Neural progenitor cell (in vitro differentiated cells): ENCODE results near the gene EYA3. TPM values are rescaled to one million over a fixed set of nuclear protein-coding genes. Genes with fewer than 3 reads are reported as not detected.
A peak's percentile ranks its signal among the peaks of the same experiment; 100 is the strongest.

ENCODE experiments used
- DNase-seq: peaks from one replicate; pipeline ENCODE4 v3.0.0-alpha.2; 2016; ENCODE audit warnings: low spot score
- H2AFZ ChIP-seq: fragments of 200-600 bp; sonication (generic); replicated peaks from 2 replicates; pipeline ENCODE4 v1.6.1; 2016; ENCODE audit warnings: antibody characterized with exemption
- H3F3A ChIP-seq: fragments of 200-600 bp; sonication (generic); 2 replicates; pipeline ENCODE4 v1.6.1; 2016; ENCODE audit warnings: antibody characterized with exemption, low read depth
- H3K27ac ChIP-seq: fragments of 200-600 bp; sonication (generic); 2 replicates; pipeline ENCODE4 v1.5.1; 2016; ENCODE audit warnings: mild to moderate bottlenecking
- H3K27me3 ChIP-seq: fragments of 200-600 bp; sonication (generic); 2 replicates; pipeline ENCODE4 v1.6.1; 2016; ENCODE audit warnings: mild to moderate bottlenecking, moderate library complexity
- H3K36me3 ChIP-seq: fragments of 200-600 bp; sonication (generic); 2 replicates; pipeline ENCODE4 v1.5.1; 2016
- H3K4me1 ChIP-seq: fragments of 200-600 bp; sonication (generic); 2 replicates; pipeline ENCODE4 v1.6.1; 2016; ENCODE audit warnings: mixed run types
- H3K4me2 ChIP-seq: fragments of 200-600 bp; sonication (generic); 2 replicates; pipeline ENCODE4 v1.6.1; 2016
- H3K4me3 ChIP-seq: fragments of 200-600 bp; sonication (generic); 2 replicates; pipeline ENCODE4 v1.5.1; 2016
- H3K79me2 ChIP-seq: fragments of 200-600 bp; sonication (generic); 2 replicates; pipeline ENCODE4 v1.6.1; 2016; ENCODE audit warnings: low read depth
- H3K9ac ChIP-seq: fragments of 200-600 bp; sonication (generic); 2 replicates; pipeline ENCODE4 v1.6.1; 2016
- H3K9me3 ChIP-seq: fragments of 200-600 bp; sonication (generic); 2 replicates; pipeline ENCODE4 v1.5.1; 2016; ENCODE audit warnings: low read depth
- H4K20me1 ChIP-seq: fragments of 200-600 bp; sonication (generic); 2 replicates; pipeline ENCODE4 v1.6.1; 2016; ENCODE audit warnings: low read depth
- H3K27ac Mint-ChIP-seq: 3 replicates; pipeline ENCODE4 v1.8.0; 2021; ENCODE audit warnings: mixed read lengths
- H3K27me3 Mint-ChIP-seq: 2 replicates; pipeline ENCODE4 v1.8.0; 2022; ENCODE audit warnings: low read depth, mild to moderate bottlenecking, inconsistent platforms, moderate library complexity, mixed read lengths; ENCODE audit not compliant: insufficient read depth
- H3K36me3 Mint-ChIP-seq: 3 replicates; pipeline ENCODE4 v1.8.0; 2021; ENCODE audit warnings: mixed read lengths
- H3K4me1 Mint-ChIP-seq: 3 replicates; pipeline ENCODE4 v1.8.0; 2021; ENCODE audit warnings: mixed read lengths
- H3K4me3 Mint-ChIP-seq: 3 replicates; pipeline ENCODE4 v1.8.0; 2021; ENCODE audit warnings: mild to moderate bottlenecking, moderate library complexity, mixed read lengths
- H3K9me3 Mint-ChIP-seq: 3 replicates; pipeline ENCODE4 v1.8.0; 2020; ENCODE audit warnings: mixed read lengths
- CTCF ChIP-seq: fragments of 200-600 bp; sonication (generic); IDR thresholded peaks from 2 replicates; pipeline ENCODE4 v1.5.1; 2017; ENCODE audit warnings: antibody characterized with exemption, mild to moderate bottlenecking
- EZH2 ChIP-seq: fragments of 200-600 bp; sonication (generic); IDR thresholded peaks from 2 replicates; pipeline ENCODE4 v1.6.1; 2017; ENCODE audit warnings: antibody characterized with exemption, mild to moderate bottlenecking, moderate library complexity
- EZH2phosphoT487 ChIP-seq: fragments of 200-600 bp; sonication (generic); IDR thresholded peaks from 2 replicates; pipeline ENCODE4 v1.6.1; 2017; ENCODE audit warnings: antibody characterized with exemption
- total RNA-seq: library from RNA; depleted of rRNA; stranded (reverse); fragments of >200 nt; gene quantifications from 2 replicates; pipeline ENCODE4 v1.2.3, GENCODE V29; 2015; ENCODE audit warnings: low replicate concordance

Gene EYA3
- total RNA-seq, 1 donor from 2014 or later = 32.9 TPM

- Histone ChIP-seq H2AFZ (no peak overlapping the region), H3K27ac (no peak overlapping the region), H3K9me3 (no peaks in the 10 kb centered on the region), H3K4me2 (no peak overlapping the region), H3F3A (peaks cover 2% of the 10 kb centered on the region), H3K79me2 (no peaks in the 10 kb centered on the region), H3K4me3 (no peak overlapping the region), H4K20me1 (peaks cover 3% of the 10 kb centered on the region), H3K4me1 (peaks cover 6% of the 10 kb centered on the region), H3K36me3 (no peaks in the 10 kb centered on the region), H3K27me3 (no peaks in the 10 kb centered on the region), H3K9ac (no peak overlapping the region)
- no peak for DNase-seq
- Mint-ChIP-seq H3K4me3 (no peak overlapping the region), H3K27ac (peak overlapping the region; percentile 78), H3K4me1 (peaks cover 14% of the 10 kb centered on the region), H3K27me3 (no peaks in the 10 kb centered on the region), H3K9me3 (no peaks in the 10 kb centered on the region), H3K36me3 (peaks cover 7% of the 10 kb centered on the region)
- TF ChIP-seq EZH2 = no peak
- no peak for TF ChIP-seq EZH2phosphoT487
- no peak for TF ChIP-seq CTCF
Measured at GRCh38 chr1:27980216-27980845, 108.1 kb downstream of the EYA3 start.

DNA sequence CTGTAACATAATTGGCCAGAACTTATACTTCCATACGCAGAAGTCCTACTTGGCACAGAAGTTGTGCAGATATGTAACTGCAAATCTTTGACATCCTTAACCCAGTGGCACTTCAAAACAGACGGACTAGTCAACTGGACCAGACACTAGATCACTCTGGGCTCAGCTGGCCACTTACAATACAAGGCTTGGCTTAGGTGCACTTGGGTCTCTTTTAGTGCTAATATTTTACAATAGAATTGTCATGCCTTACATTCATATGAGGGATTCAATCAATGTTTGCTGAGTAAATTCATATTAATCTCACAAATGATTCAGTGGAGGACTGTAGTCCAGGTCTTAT is 108.6 kb downstream of the EYA3 start:
- H3K36me3 Mint-ChIP-seq = peaks cover 7% of the 10 kb centered on the region
- H2AFZ ChIP-seq = no peak overlapping the region
- H3K27me3 Mint-ChIP-seq = no peaks in the 10 kb centered on the region

DNA sequence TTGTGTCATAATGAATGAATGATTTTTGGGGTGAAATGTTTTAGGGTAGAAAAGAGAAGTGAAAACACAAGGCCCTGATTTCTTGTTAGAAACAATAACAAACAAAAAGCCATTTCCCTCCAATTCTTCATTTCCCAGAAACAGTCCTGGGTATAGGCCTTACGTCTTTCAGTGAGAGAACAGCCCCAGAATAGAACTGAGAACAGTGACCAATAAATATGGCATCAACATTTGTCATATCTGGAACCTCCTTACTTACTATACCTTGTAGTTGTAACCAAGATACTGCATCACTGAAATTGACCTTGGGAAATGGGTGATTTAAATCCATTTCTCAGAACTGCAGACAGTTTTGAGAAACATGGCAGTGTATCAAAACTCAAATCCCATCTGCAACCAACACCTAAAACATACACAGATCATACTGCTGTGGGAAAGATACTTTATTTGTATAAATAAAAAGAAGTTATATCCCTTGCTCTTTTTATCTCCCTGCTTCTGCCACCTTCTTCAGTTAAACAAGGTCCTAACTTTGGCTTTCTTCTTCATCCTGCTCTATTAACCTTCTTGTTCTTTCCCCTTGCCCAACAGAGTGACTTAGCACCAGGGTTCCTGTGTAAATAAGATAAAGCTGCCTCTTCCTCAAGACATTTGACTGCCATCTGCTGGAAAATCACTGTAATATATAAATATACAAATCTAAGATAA is 109.1 kb downstream of the EYA3 start:
- Histone ChIP-seq H3F3A (peaks cover 2% of the 10 kb centered on the region), H2AFZ (no peak overlapping the region), H4K20me1 (peaks cover 3% of the 10 kb centered on the region), H3K27me3 (no peaks in the 10 kb centered on the region), H3K4me2 (no peak overlapping the region), H3K9ac (no peak overlapping the region), H3K9me3 (no peaks in the 10 kb centered on the region), H3K79me2 (no peaks in the 10 kb centered on the region), H3K4me3 (no peak overlapping the region), H3K4me1 (peaks cover 6% of the 10 kb centered on the region), H3K36me3 (no peaks in the 10 kb centered on the region), H3K27ac (no peak overlapping the region)
- peak; percentile 50 for TF ChIP-seq CTCF
- no peak for TF ChIP-seq EZH2phosphoT487
- no peak for TF ChIP-seq EZH2
- peaks cover 7% of the 10 kb centered on the region for H3K36me3 Mint-ChIP-seq
- peak; percentile 38 for DNase-seq
- H3K4me1 Mint-ChIP-seq = peaks cover 14% of the 10 kb centered on the region
- no peaks in the 10 kb centered on the region for H3K9me3 Mint-ChIP-seq
- H3K4me3 Mint-ChIP-seq = no peak overlapping the region
- no peaks in the 10 kb centered on the region for H3K27me3 Mint-ChIP-seq
- H3K27ac Mint-ChIP-seq = no peak overlapping the region

More for the DNA sequence above, 108.6 kb downstream of the EYA3 start:
- Mint-ChIP-seq H3K4me1 (peaks cover 14% of the 10 kb centered on the region), H3K9me3 (no peaks in the 10 kb centered on the region), H3K4me3 (no peak overlapping the region), H3K27ac (no peak overlapping the region)
- no peak for TF ChIP-seq CTCF
- no peak for TF ChIP-seq EZH2
- no peak for TF ChIP-seq EZH2phosphoT487
- Histone ChIP-seq H3K4me3 (no peak overlapping the region), H3K9me3 (no peaks in the 10 kb centered on the region), H3K79me2 (no peaks in the 10 kb centered on the region), H3K4me2 (no peak overlapping the region), H3K9ac (no peak overlapping the region), H3K27ac (no peak overlapping the region), H3K4me1 (peaks cover 6% of the 10 kb centered on the region), H3K36me3 (no peaks in the 10 kb centered on the region), H3K27me3 (no peaks in the 10 kb centered on the region), H4K20me1 (peaks cover 3% of the 10 kb centered on the region), H3F3A (peaks cover 2% of the 10 kb centered on the region)
- DNase-seq = no peak
